Large intestine (tissue), 3 donors: Measurements from ENCODE around the gene PDILT. TPM values are rescaled to one million over a fixed set of nuclear protein-coding genes. Genes with fewer than 3 reads are reported as not detected.
A peak's percentile ranks its signal among the peaks of the same experiment; 100 is the strongest.

Experiments used
- DNase-seq, 2 donors: peaks; one replicate each; pipeline versions ENCODE4 v3.0.0 to v3.0.0-alpha.2; 2013
- H3K27ac ChIP-seq: one replicate; pipeline ENCODE4 v1.5.1; 2013; ENCODE audit warnings: low read length
- H3K27me3 ChIP-seq: 2 replicates; pipeline ENCODE4 v1.6.1; 2013; ENCODE audit warnings: low read length; ENCODE audit not compliant: control insufficient read depth, insufficient read depth
- H3K36me3 ChIP-seq: 2 replicates; pipeline ENCODE4 v1.6.1; 2013; ENCODE audit warnings: low read length; ENCODE audit not compliant: control insufficient read depth, insufficient read depth
- H3K4me1 ChIP-seq: one replicate; pipeline ENCODE4 v1.6.1; 2013; ENCODE audit warnings: low read length; ENCODE audit not compliant: control insufficient read depth, insufficient read depth
- H3K4me3 ChIP-seq: one replicate; pipeline ENCODE4 v1.5.1; 2013; ENCODE audit warnings: low read length
- H3K9me3 ChIP-seq: one replicate; pipeline ENCODE4 v1.6.1; 2013; ENCODE audit warnings: mild to moderate bottlenecking, low read depth, low read length, moderate library complexity; ENCODE audit not compliant: control insufficient read depth
- WGBS: methylation state at CpG from one replicate; pipeline ENCODE4 v1.1.5; 2013; ENCODE audit warnings: low lambda C conversion rate; ENCODE audit not compliant: insufficient coverage; 5-methylcytosine and 5-hydroxymethylcytosine counted together
- polyA plus RNA-seq: library from polyadenylated mRNA; unstranded; fragments of 120-200 nt; gene quantifications from one replicate; pipeline ENCODE4 v1.2.1, GENCODE V29; 2013

Gene PDILT
- polyA plus RNA-seq, 1 donor = not detected

DNA sequence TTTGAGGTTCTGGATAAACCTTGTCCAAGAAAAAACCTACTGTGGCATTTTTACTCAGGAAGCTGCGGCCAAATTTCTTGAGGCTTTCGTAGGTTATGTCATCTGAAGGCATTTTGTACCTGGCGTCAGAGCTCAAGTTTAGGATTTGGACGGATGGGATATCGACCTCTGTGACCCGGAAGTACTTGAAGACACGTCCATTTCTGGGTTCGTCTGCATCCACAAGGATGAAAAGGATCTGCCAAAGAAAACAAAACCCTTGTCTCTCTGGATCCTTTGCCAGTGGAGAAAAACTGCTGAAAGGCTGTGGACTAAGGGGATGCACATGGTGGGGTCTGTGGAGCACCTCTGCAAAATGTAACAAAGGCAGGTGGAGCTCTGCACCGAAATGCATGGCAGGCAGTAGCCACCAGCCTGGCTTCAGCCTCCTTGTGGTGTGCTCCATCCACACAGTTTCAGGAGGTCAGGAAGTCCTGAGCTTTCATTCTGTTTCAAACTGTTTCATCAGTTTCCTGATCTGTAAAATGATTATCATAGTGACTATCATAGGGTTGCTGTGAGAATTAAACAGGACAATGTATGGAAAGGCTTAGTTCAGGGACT lies 35.0 kb downstream of the PDILT start:
- Histone ChIP-seq H3K9me3 (no peaks in the 10 kb centered on the region), H3K4me3 (no peak overlapping the region), H3K27me3 (peaks cover 3% of the 10 kb centered on the region), H3K4me1 (no peaks in the 10 kb centered on the region), H3K36me3 (no peaks in the 10 kb centered on the region), H3K27ac (no peak overlapping the region)
- DNase-seq = no peak
- WGBS = no CpG with 5 or more reads among the region's 9 CpGs

DNA sequence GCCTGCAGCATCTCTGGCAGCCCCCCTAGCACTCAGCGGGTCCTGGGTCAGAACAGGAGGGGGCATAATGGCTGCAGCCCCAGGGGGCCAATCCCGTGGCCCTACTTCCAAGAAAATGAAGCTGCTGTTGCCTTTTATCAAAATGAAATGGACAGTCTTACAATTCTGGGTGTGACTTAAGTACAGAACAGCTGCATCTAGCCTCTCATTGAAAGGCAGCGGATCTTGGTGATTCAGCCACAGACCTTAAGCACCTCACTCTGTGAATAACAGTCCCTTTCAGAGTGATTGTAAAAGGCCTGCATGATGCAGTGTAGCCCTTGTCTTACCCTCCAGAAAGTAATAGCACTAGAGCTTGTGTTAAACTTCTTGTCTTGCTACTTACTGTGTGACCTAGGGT lies 40.5 kb downstream of the PDILT start:
- DNase-seq = no peak
- Histone ChIP-seq H3K4me3 (no peak overlapping the region), H3K36me3 (no peaks in the 10 kb centered on the region), H3K9me3 (no peaks in the 10 kb centered on the region), H3K27me3 (no peaks in the 10 kb centered on the region), H3K4me1 (no peaks in the 10 kb centered on the region), H3K27ac (no peak overlapping the region)
- no CpG with 5 or more reads among the region's 3 CpGs for WGBS

GRCh38 chr16:20363191-20363590 lies 41.3 kb downstream of the PDILT start:
- H3K36me3 ChIP-seq = no peaks in the 10 kb centered on the region
- H3K4me3 ChIP-seq = no peak overlapping the region
- H3K4me1 ChIP-seq = no peaks in the 10 kb centered on the region
- DNase-seq = no peak
- H3K27me3 ChIP-seq = no peaks in the 10 kb centered on the region
- no CpG with 5 or more reads among the region's 2 CpGs for WGBS
- H3K9me3 ChIP-seq = no peaks in the 10 kb centered on the region
- no peak overlapping the region for H3K27ac ChIP-seq

DNA sequence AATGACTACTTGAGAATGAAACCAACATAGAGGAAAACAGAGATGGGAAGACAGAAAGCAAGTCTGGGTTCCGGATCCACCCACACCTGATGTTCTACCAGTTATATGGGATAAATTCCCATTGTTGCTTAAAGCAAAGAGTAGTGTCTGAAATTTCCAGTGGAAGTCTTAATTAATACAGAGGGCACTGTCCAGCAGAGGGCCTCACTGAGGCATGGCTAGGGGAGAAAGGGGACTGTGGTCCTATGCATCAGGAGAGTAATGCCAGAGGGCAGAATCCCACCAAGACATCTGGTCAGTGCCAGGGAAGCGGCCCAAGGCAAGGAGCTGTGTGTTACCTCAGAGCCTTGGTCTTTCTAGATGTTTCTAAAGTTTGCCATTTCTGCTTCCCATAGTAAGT lies 44.5 kb downstream of the PDILT start:
- no CpG with 5 or more reads among the region's 2 CpGs for WGBS
- H3K9me3 ChIP-seq = no peaks in the 10 kb centered on the region
- no peak for DNase-seq
- H3K36me3 ChIP-seq = no peaks in the 10 kb centered on the region
- no peak overlapping the region for H3K4me3 ChIP-seq
- H3K27me3 ChIP-seq = no peaks in the 10 kb centered on the region
- H3K4me1 ChIP-seq = no peaks in the 10 kb centered on the region
- no peak overlapping the region for H3K27ac ChIP-seq

- no peaks in the 10 kb centered on the region for H3K27me3 ChIP-seq
- H3K4me3 ChIP-seq = no peak overlapping the region
- H3K9me3 ChIP-seq = no peaks in the 10 kb centered on the region
- H3K4me1 ChIP-seq = peaks cover 7% of the 10 kb centered on the region
- DNase-seq = no peak
- H3K27ac ChIP-seq = no peak overlapping the region
- WGBS = 50% methylated on average over 3 of the region's 7 CpGs
- H3K36me3 ChIP-seq = no peaks in the 10 kb centered on the region
Measured at GRCh38 chr16:20355114-20355782, 49.3 kb downstream of the PDILT start.

- peak in 1 of 2 donors; percentile 25 for DNase-seq
- no peak overlapping the region for H3K27ac ChIP-seq
Measured at GRCh38 chr16:20353379-20353778, 51.2 kb downstream of the PDILT start.

DNA sequence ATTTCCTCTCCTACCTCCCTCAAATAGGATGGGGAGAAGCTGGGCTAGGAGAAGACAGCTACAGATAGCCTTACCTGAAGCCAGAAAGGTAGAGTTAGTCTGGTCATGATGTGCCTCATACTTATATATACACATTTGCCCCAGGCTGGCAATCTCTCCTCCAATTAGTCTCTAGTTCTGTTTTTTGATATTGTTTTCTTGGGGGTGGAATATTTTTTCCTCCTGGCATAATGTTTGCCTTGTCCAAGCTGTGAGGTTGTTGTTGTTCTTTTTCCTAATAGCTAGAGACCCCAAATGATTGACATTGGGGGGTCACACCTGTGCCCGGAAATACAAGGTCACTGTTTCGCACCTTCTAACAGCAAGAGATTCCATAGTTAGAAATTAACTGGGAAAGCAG lies 51.9 kb downstream of the PDILT start, which contains the start of gene UMOD:
Gene UMOD (minus strand): TSS at position 101 of the 400 bp plus-strand sequence. CDS start 1,978 bp downstream, outside the sequence.
- no peaks in the 10 kb centered on the region for H3K9me3 ChIP-seq
- DNase-seq = no peak
- no peak within 1 kb of the TSS for H3K4me3 ChIP-seq
- H3K27ac ChIP-seq = no peak within 1 kb of the TSS
- no peaks in the 10 kb centered on the region for H3K36me3 ChIP-seq
- peaks cover 6% of the 10 kb centered on the region for H3K27me3 ChIP-seq
- no CpG with 5 or more reads among the region's 2 CpGs for WGBS
- H3K4me1 ChIP-seq = peaks cover 7% of the 10 kb centered on the region

More at GRCh38 chr16:20353379-20353778, 51.2 kb downstream of the PDILT start:
- peaks cover 6% of the 10 kb centered on the region for H3K27me3 ChIP-seq
- peaks cover 7% of the 10 kb centered on the region for H3K4me1 ChIP-seq
- no peaks in the 10 kb centered on the region for H3K9me3 ChIP-seq
- no peaks in the 10 kb centered on the region for H3K36me3 ChIP-seq
- no peak overlapping the region for H3K4me3 ChIP-seq

GRCh38 chr16:20349615-20350014 lies 54.9 kb downstream of the PDILT start:
- Histone ChIP-seq H3K36me3 (no peaks in the 10 kb centered on the region), H3K27me3 (peaks cover 6% of the 10 kb centered on the region), H3K4me1 (peaks cover 7% of the 10 kb centered on the region), H3K9me3 (no peaks in the 10 kb centered on the region), H3K4me3 (no peak overlapping the region), H3K27ac (no peak overlapping the region)
- WGBS = no CpG with 5 or more reads among the region's 6 CpGs
- DNase-seq = no peak

DNA sequence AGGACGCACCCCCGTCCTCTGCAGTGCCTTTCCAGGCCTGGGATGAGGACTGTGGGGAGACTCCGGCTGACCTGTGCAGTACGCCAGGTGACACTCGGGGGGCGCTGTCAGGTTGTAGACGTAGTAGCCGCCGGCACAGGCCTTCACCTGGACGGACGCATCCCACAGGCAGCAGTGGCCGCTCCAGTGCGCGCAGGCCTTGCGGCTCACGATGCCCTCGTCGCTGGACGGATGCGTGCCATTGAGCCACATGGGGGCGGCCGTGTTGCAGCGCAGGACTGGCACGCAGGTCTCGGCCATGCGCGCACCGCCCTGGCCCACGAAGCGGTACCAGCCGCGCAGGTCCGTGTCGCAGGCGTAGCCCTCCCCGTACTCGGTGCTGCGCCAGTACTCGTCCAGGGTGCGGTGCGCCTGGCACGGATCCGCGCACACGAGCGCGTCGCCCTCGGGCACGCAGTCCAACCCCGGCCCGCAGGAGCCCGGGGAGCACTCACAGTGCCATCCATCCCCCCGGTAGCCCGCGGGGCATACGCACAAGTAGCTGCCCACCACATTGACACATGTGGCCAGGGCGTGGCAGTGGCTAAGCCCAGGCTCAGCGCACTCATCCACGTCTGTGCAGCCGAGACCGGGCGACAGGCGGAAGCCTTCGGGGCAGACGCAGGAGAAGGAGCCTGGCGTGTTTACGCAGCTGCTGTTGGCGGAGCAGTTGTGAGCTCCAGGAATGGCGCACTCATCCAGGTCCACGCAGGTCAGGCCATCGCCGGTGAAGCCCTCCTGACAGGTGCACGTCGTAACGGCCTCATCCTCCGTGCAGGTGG lies 56.0 kb downstream of the PDILT start:
- no CpG with 5 or more reads among the region's 77 CpGs for WGBS
- Histone ChIP-seq H3K4me1 (peaks cover 7% of the 10 kb centered on the region), H3K4me3 (peak overlapping the region; percentile 6), H3K9me3 (no peaks in the 10 kb centered on the region), H3K27ac (no peak overlapping the region), H3K27me3 (peaks cover 6% of the 10 kb centered on the region), H3K36me3 (no peaks in the 10 kb centered on the region)
- peak in 1 of 2 donors; percentile 39 for DNase-seq

DNA sequence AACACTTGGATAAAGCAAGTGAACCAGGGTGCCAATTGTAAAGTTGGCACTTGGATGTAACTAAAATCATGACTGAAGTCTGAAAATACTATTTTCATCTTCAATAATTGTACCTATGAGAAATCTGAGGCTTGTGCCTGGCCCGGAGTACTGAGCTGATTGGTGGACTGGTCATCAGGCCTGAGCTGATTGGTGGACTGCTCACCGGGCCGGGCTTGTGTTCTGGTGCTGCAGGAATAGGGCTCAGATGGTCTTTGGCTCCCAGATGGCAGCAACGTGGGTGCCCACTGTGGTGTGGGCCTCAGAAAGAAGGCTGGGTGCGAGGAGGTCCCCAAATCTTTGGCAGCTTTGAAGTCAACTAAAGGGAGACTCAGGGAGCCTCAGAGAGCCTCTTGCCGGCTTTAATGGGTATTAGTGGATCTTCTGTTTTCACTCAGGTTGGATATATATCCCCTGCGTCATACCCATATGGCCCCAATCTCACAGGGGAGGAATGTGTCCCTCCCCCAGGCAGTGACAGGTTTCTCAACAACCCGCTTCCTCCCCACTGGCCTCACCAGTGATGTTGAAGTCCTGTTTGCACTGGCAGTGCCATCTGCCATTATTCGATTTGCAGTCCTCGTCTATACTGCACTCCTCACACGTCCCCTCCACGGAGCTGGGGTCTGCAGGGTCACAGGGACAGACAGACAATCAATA lies 56.7 kb downstream of the PDILT start:
- Histone ChIP-seq H3K27ac (no peak overlapping the region), H3K4me1 (peaks cover 2% of the 10 kb centered on the region), H3K4me3 (no peak overlapping the region), H3K27me3 (peaks cover 6% of the 10 kb centered on the region), H3K9me3 (no peaks in the 10 kb centered on the region), H3K36me3 (no peaks in the 10 kb centered on the region)
- no peak for DNase-seq
- no CpG with 5 or more reads among the region's 12 CpGs for WGBS
